ENCODE measurements around the gene CACNA1B. TPM values are rescaled to one million over a fixed set of nuclear protein-coding genes. Genes with fewer than 3 reads are reported as not detected.

The CACNA1B gene
- total and polyA plus RNA-seq, 2 of the 13 experiments (the other 11 are each of a cell fraction or from before 2014, with no cell fraction given), result under 0.01 to 0.04 TPM

DNA sequence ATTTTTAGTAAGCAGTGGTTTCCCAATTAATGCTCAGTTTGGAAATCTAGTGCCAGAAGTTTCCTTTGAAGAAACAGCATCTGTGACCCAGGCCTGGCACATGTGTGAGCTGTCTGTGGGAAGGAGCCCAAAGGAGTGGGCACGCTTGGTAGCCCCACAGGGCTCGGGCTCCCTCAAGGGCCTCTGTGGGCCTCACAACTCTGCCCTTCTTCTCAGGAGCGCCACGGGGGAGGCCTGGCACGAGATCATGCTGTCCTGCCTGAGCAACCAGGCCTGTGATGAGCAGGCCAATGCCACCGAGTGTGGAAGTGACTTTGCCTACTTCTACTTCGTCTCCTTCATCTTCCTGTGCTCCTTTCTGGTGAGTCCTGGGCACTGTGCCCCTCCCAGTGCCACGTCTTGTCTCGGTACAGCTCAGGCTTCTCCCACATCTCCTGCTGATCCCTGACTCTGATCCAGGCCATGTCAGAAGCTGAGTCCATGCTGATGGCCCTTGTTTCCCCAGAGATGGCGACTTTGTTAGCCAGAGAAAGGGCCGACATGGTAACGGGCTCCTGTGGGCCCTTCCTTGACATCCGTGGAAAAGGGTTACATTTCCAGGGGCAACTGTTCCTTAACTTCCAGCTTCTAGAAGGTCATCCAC is 200.4 kb downstream of the CACNA1B start:
- BruUV-seq (replicated peaks), result no TSS peak
- ATAC-seq, result no peak
- no peak for FAIRE-seq
- Histone ChIP-seq H2AFZ (ENCODE audit: low read length) (no peak overlapping the region), H3K9me3 (ENCODE audit: low read length) (no peaks in the 10 kb centered on the region), H4K20me1 (ENCODE audit: insufficient read depth, low read length) (no peaks in the 10 kb centered on the region), H3K36me3 (replicated peaks in 1 of 2; ENCODE audit: control insufficient read depth in 1 of 2, insufficient read depth in 2 of 2, low read length in 2 of 2) (no peaks in the 10 kb centered on the region), H3K4me3 (replicated peaks in 1 of 3; ENCODE audit: insufficient read depth in 1 of 3, low read depth in 2 of 3, low read length in 3 of 3) (no peak overlapping the region), H3K4me2 (ENCODE audit: low read depth, low read length) (no peak overlapping the region), H3K4me1 (ENCODE audit: insufficient read depth, low read length) (no peaks in the 10 kb centered on the region), H3K27ac (ENCODE audit: extremely low read length, insufficient read depth, low read length) (no peak overlapping the region), H3K27me3 (ENCODE audit: control insufficient read depth in 1 of 2, insufficient read depth in 2 of 2, low read length in 2 of 2) (peaks cover 3 to 67% of the 10 kb centered on the region in 2 experiments; a peak in 3 of 5 replicates), H3K9ac (ENCODE audit: insufficient read depth, low read depth, low read length) (no peak overlapping the region), H3K79me2 (ENCODE audit: insufficient read depth, low read length) (no peaks in the 10 kb centered on the region)
- in situ Hi-C loops (cut with HindIII; ENCODE audit: extremely low pct_ligation_motif_present, low pct_unique_long_range_greater_than_20kb), result no loop called here
- POLR2A ChIA-PET, result no interaction called here
- 12% methylated on average over 8 of the region's 13 CpGs for WGBS (ENCODE audit: low lambda C conversion rate)
- DNase-seq (ENCODE audit: low spot score), result no peak
- CTCF ChIA-PET (ENCODE audit: low intra/inter-chr PET ratio, low total read pairs), result no interaction called here
- no peak for TF ChIP-seq KAT2B (IDR thresholded peaks at IDR 0.05; ENCODE audit: borderline replicate concordance, low read depth, low read length)
- TF ChIP-seq, protein P1, sequence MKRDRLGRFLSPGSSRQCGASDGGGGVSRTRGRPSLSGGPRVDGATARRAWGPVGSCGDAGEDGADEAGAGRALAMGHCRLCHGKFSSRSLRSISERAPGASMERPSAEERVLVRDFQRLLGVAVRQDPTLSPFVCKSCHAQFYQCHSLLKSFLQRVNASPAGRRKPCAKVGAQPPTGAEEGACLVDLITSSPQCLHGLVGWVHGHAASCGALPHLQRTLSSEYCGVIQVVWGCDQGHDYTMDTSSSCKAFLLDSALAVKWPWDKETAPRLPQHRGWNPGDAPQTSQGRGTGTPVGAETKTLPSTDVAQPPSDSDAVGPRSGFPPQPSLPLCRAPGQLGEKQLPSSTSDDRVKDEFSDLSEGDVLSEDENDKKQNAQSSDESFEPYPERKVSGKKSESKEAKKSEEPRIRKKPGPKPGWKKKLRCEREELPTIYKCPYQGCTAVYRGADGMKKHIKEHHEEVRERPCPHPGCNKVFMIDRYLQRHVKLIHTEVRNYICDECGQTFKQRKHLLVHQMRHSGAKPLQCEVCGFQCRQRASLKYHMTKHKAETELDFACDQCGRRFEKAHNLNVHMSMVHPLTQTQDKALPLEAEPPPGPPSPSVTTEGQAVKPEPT (CRISPR knock-in tag; IDR thresholded peaks at IDR 0.05; ENCODE audit: low read depth), result no peak
- intact Hi-C loops (cut with micrococcal nuclease; ENCODE audit: unreplicated experiment), result no loop called here

DNA sequence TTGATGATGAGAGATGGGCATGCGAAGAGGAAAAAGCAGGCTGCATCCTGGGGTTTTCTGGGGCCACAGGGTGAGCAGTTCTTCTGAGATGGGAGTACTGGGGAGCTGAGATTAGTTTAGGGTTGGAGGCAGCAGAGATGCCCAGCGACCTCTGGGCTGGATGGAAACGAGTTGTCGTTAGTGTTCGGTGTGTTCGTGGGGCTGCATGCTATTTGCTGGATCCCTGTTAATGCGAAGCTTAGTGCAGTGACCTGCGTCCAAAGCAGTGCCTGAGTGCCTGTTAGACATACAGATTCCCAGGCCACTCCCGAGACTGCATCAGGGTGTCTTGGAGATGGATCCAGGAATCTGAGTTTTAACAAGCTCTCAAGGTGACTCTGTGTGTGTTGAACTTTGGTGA is 201.3 kb downstream of the CACNA1B start:
- H3K36me3 ChIP-seq (replicated peaks in 1 of 2; ENCODE audit: control insufficient read depth in 1 of 2, insufficient read depth in 2 of 2, low read length in 2 of 2), result no peaks in the 10 kb centered on the region
- H3K27ac ChIP-seq (ENCODE audit: extremely low read length, insufficient read depth, low read length), result no peak overlapping the region
- no peak overlapping the region for H3K4me3 ChIP-seq (replicated peaks in 1 of 3; ENCODE audit: insufficient read depth in 1 of 3, low read depth in 2 of 3, low read length in 3 of 3)
- POLR2A ChIA-PET, result no interaction called here
- H3K9ac ChIP-seq (ENCODE audit: insufficient read depth, low read depth, low read length), result no peak overlapping the region
- intact Hi-C loops (cut with micrococcal nuclease; ENCODE audit: unreplicated experiment), result no loop called here
- no TSS peak for BruUV-seq (replicated peaks)
- H3K9me3 ChIP-seq (ENCODE audit: low read length), result peaks cover 3% of the 10 kb centered on the region; the same call in 1 of the 2 replicates
- in situ Hi-C loops (cut with HindIII; ENCODE audit: extremely low pct_ligation_motif_present, low pct_unique_long_range_greater_than_20kb), result no loop called here
- CTCF ChIA-PET (ENCODE audit: low intra/inter-chr PET ratio, low total read pairs), result no interaction called here
- FAIRE-seq (no peak), DNase-seq (ENCODE audit: low spot score) (no peak), ATAC-seq (no peak)
- no peaks in the 10 kb centered on the region for H4K20me1 ChIP-seq (ENCODE audit: insufficient read depth, low read length)
- no peaks in the 10 kb centered on the region for H3K79me2 ChIP-seq (ENCODE audit: insufficient read depth, low read length)
- TF ChIP-seq POLR2A (IDR thresholded peaks at IDR 0.05; ENCODE audit: insufficient read depth in 1 of 2, low read depth in 2 of 2, low read length in 2 of 2) (no peak), NPAS2 (CRISPR knock-in tag; IDR thresholded peaks at IDR 0.05; ENCODE audit: borderline replicate concordance) (no peak), SP5 (CRISPR knock-in tag; IDR thresholded peaks at IDR 0.05; ENCODE audit: borderline replicate concordance, low read depth) (no peak), ZNF235 (CRISPR knock-in tag; IDR thresholded peaks at IDR 0.05; ENCODE audit: borderline replicate concordance) (no peak)
- TF ChIP-seq, protein P2, sequence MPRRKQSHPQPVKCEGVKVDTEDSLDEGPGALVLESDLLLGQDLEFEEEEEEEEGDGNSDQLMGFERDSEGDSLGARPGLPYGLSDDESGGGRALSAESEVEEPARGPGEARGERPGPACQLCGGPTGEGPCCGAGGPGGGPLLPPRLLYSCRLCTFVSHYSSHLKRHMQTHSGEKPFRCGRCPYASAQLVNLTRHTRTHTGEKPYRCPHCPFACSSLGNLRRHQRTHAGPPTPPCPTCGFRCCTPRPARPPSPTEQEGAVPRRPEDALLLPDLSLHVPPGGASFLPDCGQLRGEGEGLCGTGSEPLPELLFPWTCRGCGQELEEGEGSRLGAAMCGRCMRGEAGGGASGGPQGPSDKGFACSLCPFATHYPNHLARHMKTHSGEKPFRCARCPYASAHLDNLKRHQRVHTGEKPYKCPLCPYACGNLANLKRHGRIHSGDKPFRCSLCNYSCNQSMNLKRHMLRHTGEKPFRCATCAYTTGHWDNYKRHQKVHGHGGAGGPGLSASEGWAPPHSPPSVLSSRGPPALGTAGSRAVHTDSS (CRISPR knock-in tag; conservative IDR thresholded peaks at IDR 0.05), result no peak
- no peak overlapping the region for H2AFZ ChIP-seq (ENCODE audit: low read length)
- 29% methylated on average over 3 of the region's 9 CpGs for WGBS (ENCODE audit: low lambda C conversion rate)
- peaks cover 3 to 58% of the 10 kb centered on the region in 2 experiments; a peak in 3 of 5 replicates for H3K27me3 ChIP-seq (ENCODE audit: control insufficient read depth in 1 of 2, insufficient read depth in 2 of 2, low read length in 2 of 2)
- H3K4me1 ChIP-seq (ENCODE audit: insufficient read depth, low read length), result no peaks in the 10 kb centered on the region
- H3K4me2 ChIP-seq (ENCODE audit: low read depth, low read length), result no peak overlapping the region

Data from HepG2 (cell line).